IMR-90 (cell line): Measurements from ENCODE around the gene DYSF. TPM values are rescaled to one million over a fixed set of nuclear protein-coding genes. Genes with fewer than 3 reads are reported as not detected.

Experiments used
- ATAC-seq: fragments of 200-7000 bp; cut with Tn5 transposase; 2 replicates; pipeline ENCODE4 v1.9.1; 2020; ENCODE audit warnings: low read depth, mild to moderate bottlenecking, moderate library complexity
- BruUV-seq: library from RNA; stranded (reverse); fragments of 400-500 nt; replicated peaks from 2 replicates; lab custom pipeline; 2021; lab: Mats Ljungman, UMichigan
- CTCF ChIA-PET: fragments of 300-600 bp; formaldehyde crosslinking; extraction: SDS; loops from one replicate; lab custom pipeline; 2021; ENCODE audit warnings: antibody characterized with exemption; lab: Yijun Ruan, JAX
- POLR2A ChIA-PET: fragments of 300-600 bp; sonication (Branson Sonifier 250); formaldehyde crosslinking; loops from one replicate; lab custom pipeline; 2022; ENCODE audit warnings: antibody characterized with exemption; ENCODE audit not compliant: unreplicated experiment; lab: Charles Lee
- DNase-seq: peaks from one replicate; pipeline ENCODE4 v3.0.0; 2013
- H2AFZ ChIP-seq: replicated peaks from 2 replicates; pipeline ENCODE3; 2013; ENCODE audit warnings: low read length, mild to moderate bottlenecking; ENCODE audit not compliant: poor library complexity
- H2AK5ac ChIP-seq: 2 replicates; pipeline ENCODE4 v1.6.1; 2013; ENCODE audit warnings: low read depth, low read length, inconsistent platforms
- H2AK9ac ChIP-seq: replicated peaks from 2 replicates; pipeline ENCODE3; 2013; ENCODE audit warnings: mild to moderate bottlenecking, low read depth, low read length, moderate library complexity; ENCODE audit not compliant: poor library complexity
- H2BK120ac ChIP-seq: 2 replicates; pipeline ENCODE4 v1.6.1; 2013; ENCODE audit warnings: low read depth, low read length, inconsistent platforms
- H2BK15ac ChIP-seq: 3 replicates; pipeline ENCODE4 v1.6.1; 2013; ENCODE audit warnings: low read depth, low read length, inconsistent platforms
- H2BK20ac ChIP-seq: 2 replicates; pipeline ENCODE4 v1.6.1; 2013; ENCODE audit warnings: low read depth, mild to moderate bottlenecking, inconsistent platforms, low read length, moderate library complexity
- H2BK5ac ChIP-seq: 2 replicates; pipeline ENCODE4 v1.6.1; 2013; ENCODE audit warnings: mild to moderate bottlenecking, low read depth, low read length, inconsistent platforms; ENCODE audit not compliant: poor library complexity, severe bottlenecking
- H3K14ac ChIP-seq: replicated peaks from 2 replicates; pipeline ENCODE4 v1.6.1; 2013; ENCODE audit warnings: low read depth, low read length, inconsistent platforms
- H3K18ac ChIP-seq: 2 replicates; pipeline ENCODE4 v1.6.1; 2013; ENCODE audit warnings: low read depth, low read length, control low read depth
- H3K23ac ChIP-seq: 2 replicates; pipeline ENCODE4 v1.6.1; 2013; ENCODE audit warnings: low read depth, low read length, inconsistent platforms
- H3K27ac ChIP-seq: 2 replicates; pipeline ENCODE4 v1.5.1; 2013; ENCODE audit warnings: mild to moderate bottlenecking, control low read depth, low read length; ENCODE audit not compliant: insufficient read depth
- H3K27me3 ChIP-seq: 2 replicates; pipeline ENCODE4 v1.6.1; 2013; ENCODE audit warnings: low read length; ENCODE audit not compliant: control insufficient read depth, insufficient read depth
- H3K36me3 ChIP-seq: 2 replicates; pipeline ENCODE4 v1.6.1; 2013; ENCODE audit warnings: low read length, mixed read lengths; ENCODE audit not compliant: control insufficient read depth, insufficient read depth
- H3K4ac ChIP-seq: 2 replicates; pipeline ENCODE4 v1.6.1; 2013; ENCODE audit warnings: low read depth, low read length, inconsistent platforms
- H3K4me1 ChIP-seq: 2 replicates; pipeline ENCODE4 v1.6.1; 2013; ENCODE audit warnings: low read length, mixed read lengths; ENCODE audit not compliant: control insufficient read depth, insufficient read depth
- H3K4me2 ChIP-seq: 2 replicates; pipeline ENCODE4 v1.6.1; 2013; ENCODE audit warnings: low read depth, mild to moderate bottlenecking, control low read depth, low read length, moderate library complexity
- H3K4me3 ChIP-seq: 2 replicates; pipeline ENCODE4 v1.5.1; 2013; ENCODE audit warnings: low read depth, mild to moderate bottlenecking, control low read depth, low read length, moderate library complexity; ENCODE audit not compliant: insufficient read depth
- H3K56ac ChIP-seq: 2 replicates; pipeline ENCODE4 v1.6.1; 2013; ENCODE audit warnings: low read length, inconsistent platforms; ENCODE audit not compliant: insufficient read depth; ENCODE audit errors: extremely low read depth
- H3K79me1 ChIP-seq, 2 experiments: 2 replicates each; pipeline ENCODE4 v1.6.1; 2013; ENCODE audit warnings: low read length in 2 of 2, inconsistent platforms in 1 of 2, low read depth in 1 of 2
- H3K9ac ChIP-seq: 2 replicates; pipeline ENCODE4 v1.6.1; 2013; ENCODE audit warnings: low read depth, low read length, control low read depth
- H3K9me1 ChIP-seq: 2 replicates; pipeline ENCODE4 v1.6.1; 2013; ENCODE audit warnings: low read length, inconsistent platforms; ENCODE audit not compliant: insufficient read depth
- H3K9me3 ChIP-seq: 2 replicates; pipeline ENCODE4 v1.6.1; 2013; ENCODE audit warnings: low read length; ENCODE audit not compliant: control insufficient read depth, insufficient read depth
- H4K20me1 ChIP-seq: 2 replicates; pipeline ENCODE4 v1.6.1; 2013; ENCODE audit warnings: low read length, inconsistent platforms; ENCODE audit not compliant: insufficient read depth
- H4K5ac ChIP-seq: 2 replicates; pipeline ENCODE4 v1.6.1; 2013; ENCODE audit warnings: mild to moderate bottlenecking, low read depth, low read length, control low read depth
- H4K8ac ChIP-seq, 2 experiments: 2 replicates each; pipeline ENCODE4 v1.6.1; 2013; ENCODE audit warnings: low read depth in 2 of 2, low read length in 2 of 2, control low read depth in 1 of 2, inconsistent platforms in 1 of 2
- H4K91ac ChIP-seq: 2 replicates; pipeline ENCODE4 v1.6.1; 2013; ENCODE audit warnings: low read depth, low read length, inconsistent platforms; ENCODE audit not compliant: insufficient read depth
- ELK1 ChIP-seq: fragments of 150-350 bp; IDR thresholded peaks from 2 replicates; pipeline ENCODE4 v1.6.1; 2016; ENCODE audit warnings: low read depth, mild to moderate bottlenecking, low read length, moderate library complexity, borderline replicate concordance
- MAZ ChIP-seq: IDR thresholded peaks from 2 replicates; pipeline ENCODE4 v1.6.1; 2012; ENCODE audit warnings: low read depth, mild to moderate bottlenecking, low read length, improper control_type of control experiment, moderate library complexity, borderline replicate concordance
- SMC3 ChIP-seq: fragments of 150-350 bp; IDR thresholded peaks from 2 replicates; pipeline ENCODE4 v1.6.1; 2016; ENCODE audit warnings: low read depth, mild to moderate bottlenecking, antibody characterized with exemption, low read length, moderate library complexity
- WGBS, 2 experiments: methylation state at CpG; one replicate each; pipeline versions ENCODE4 v1.1.5 to v1.1.7; 2013; ENCODE audit warnings: missing lambda C conversion rate in 2 of 2; ENCODE audit not compliant: insufficient read length in 1 of 2; ENCODE audit errors: extremely low coverage in 2 of 2; 5-methylcytosine and 5-hydroxymethylcytosine counted together
- dilution Hi-C: fragments of 300-500 bp; cut with HindIII; formaldehyde crosslinking; loops from one replicate; pipeline ENCODE4 v1.14.3; 2018; ENCODE audit warnings: low sequenced_read_pairs; ENCODE audit not compliant: unreplicated experiment
- in situ Hi-C: fragments of 300-500 bp; cut with MboI; formaldehyde crosslinking; loops from 3 replicates; pipeline ENCODE4 v1.14.3; 2019; ENCODE audit warnings: low sequenced_read_pairs, inconsistent platforms, mixed read lengths
- intact Hi-C: fragments of 100-400 bp; cut with micrococcal nuclease; formaldehyde crosslinking; loops from 2 replicates; pipeline ENCODE4 v1.10.0; 2022
- polyA plus RNA-seq, 3 experiments: library from polyadenylated mRNA; depleted of rRNA; stranded (reverse); fragments of >200 nt; gene quantifications; 2 replicates each; pipeline ENCODE4 v1.2.3, GENCODE V29; 2012; ENCODE audit warnings: low replicate concordance in 1 of 3
- total RNA-seq: library from RNA; depleted of rRNA; stranded (reverse); fragments of >200 nt; gene quantifications from 2 replicates; pipeline ENCODE4 v1.2.3, GENCODE V29; 2012

The DYSF gene
- total and polyA plus RNA-seq, 2 of the 4 experiments (the other 2 are of a cell fraction), result 0.09 to 0.18 TPM

- in situ Hi-C loops (no loop called here), intact Hi-C loops (loop anchor here (2.0 kb wide), 1 partner anchor 17 kb away; no protein-coding TSS in a partner anchor), dilution Hi-C loops (no loop called here)
- ChIA-PET POLR2A (no interaction called here), CTCF (interaction anchor here (0.7 to 1.0 kb wide), 2 partner anchors 15 to 127 kb away, joined by 3 to 5 read pairs; no protein-coding TSS in a partner anchor)
- H2AK9ac ChIP-seq, result no peak overlapping the region
- no peaks in the 10 kb centered on the region for H4K20me1 ChIP-seq
- H3K23ac ChIP-seq, result no peak overlapping the region
- no peak for TF ChIP-seq SMC3
- TF ChIP-seq ELK1, result no peak
- no peak for TF ChIP-seq MAZ
- no peak overlapping the region for H2BK120ac ChIP-seq
- WGBS, 2 experiments, result no CpG with 5 or more reads among the region's 3 CpGs
- no peak overlapping the region for H2BK15ac ChIP-seq
- peaks cover 23% of the 10 kb centered on the region for H3K36me3 ChIP-seq
- DNase-seq, result no peak
- no TSS peak for BruUV-seq
- no peak overlapping the region for H3K18ac ChIP-seq
- no peak overlapping the region for H3K14ac ChIP-seq
- H3K4ac ChIP-seq, result no peak overlapping the region
- H4K8ac ChIP-seq, result no peak overlapping the region
- H3K27ac ChIP-seq, result no peak overlapping the region
- H3K79me1 ChIP-seq, result peaks cover 0 to 3% of the 10 kb centered on the region in 2 experiments; a peak in 3 of 4 replicates
- no peaks in the 10 kb centered on the region for H3K27me3 ChIP-seq
- H3K4me2 ChIP-seq, result no peak overlapping the region
- no peak overlapping the region for H2AK5ac ChIP-seq
- no peak overlapping the region for H2BK20ac ChIP-seq
- H2AFZ ChIP-seq, result no peak overlapping the region
- H3K56ac ChIP-seq, result no peak overlapping the region
- H3K9me3 ChIP-seq, result no peaks in the 10 kb centered on the region
- no peak for ATAC-seq
- H4K91ac ChIP-seq, result no peak overlapping the region
- no peak overlapping the region for H3K9ac ChIP-seq
- no peak overlapping the region for H4K5ac ChIP-seq
- no peak overlapping the region for H2BK5ac ChIP-seq
- no peak overlapping the region for H3K4me3 ChIP-seq
- no peaks in the 10 kb centered on the region for H3K9me1 ChIP-seq
- no peaks in the 10 kb centered on the region; the same call in 1 of the 2 replicates for H3K4me1 ChIP-seq
These were observed 29.4 kb upstream of the DYSF start for GRCh38 chr2:71423817-71424420.
